Stomach (tissue), 9 donors: Measurements from ENCODE around the gene SARM1. TPM values are rescaled to one million over a fixed set of nuclear protein-coding genes. Genes with fewer than 3 reads are reported as not detected.

Experiments
- DNase-seq, 2 donors: peaks; one replicate each; pipeline versions ENCODE4 v3.0.0 to v3.0.0-alpha.2; 2013 to 2019
- H3K27ac ChIP-seq, 5 donors: fragments of 200-600 bp in 4 of 5; sonication (generic) in 4 of 5; one replicate each; pipeline ENCODE4 v1.5.1; 2013 to 2019; ENCODE audit warnings: mild to moderate bottlenecking in 1 of 5, moderate library complexity in 1 of 5
- H3K27me3 ChIP-seq, 3 donors: fragments of 200-600 bp; sonication (generic); one replicate each; pipeline ENCODE4 v1.5.1; 2017 to 2019; ENCODE audit warnings: mixed run types in 1 of 3
- H3K36me3 ChIP-seq, 4 donors: fragments of 200-600 bp; sonication (generic); 1 replicate in 3 of 4; 2 replicates in 1 of 4; pipeline ENCODE4 v1.5.1; 2016 to 2019
- H3K4me1 ChIP-seq, 4 donors: fragments of 200-600 bp; sonication (generic); one replicate each; pipeline ENCODE4 v1.5.1; 2016 to 2019
- H3K4me3 ChIP-seq, 4 donors: fragments of 200-600 bp; sonication (generic) in 3 of 4; one replicate each; pipeline ENCODE4 v1.5.1; 2016 to 2019; ENCODE audit warnings: mild to moderate bottlenecking in 1 of 4
- H3K9me3 ChIP-seq, 4 donors: fragments of 200-600 bp; sonication (generic); one replicate each; pipeline ENCODE4 v1.5.1; 2016 to 2019
- EP300 ChIP-seq: sonication (generic); formaldehyde crosslinking; IDR thresholded peaks from one replicate; pipeline ENCODE4 v1.6.1; 2017; ENCODE audit warnings: antibody characterized with exemption
- POLR2A ChIP-seq, 4 donors: fragments of 450-650 bp; IDR thresholded peaks; one replicate each; pipeline ENCODE4 v1.6.1; 2016; ENCODE audit warnings: antibody characterized with exemption in 4 of 4, control low read depth in 2 of 4, mild to moderate bottlenecking in 1 of 4, moderate library complexity in 1 of 4
- POLR2AphosphoS5 ChIP-seq, 3 donors: sonication (generic); formaldehyde crosslinking; IDR thresholded peaks; one replicate each; pipeline ENCODE4 v1.6.1; 2016; ENCODE audit warnings: antibody characterized with exemption in 3 of 3
- WGBS, 5 donors: extraction: QIAGEN DNeasy Blood & Tissue Kit in 3 of 5; methylation state at CpG; one replicate each; pipeline versions ENCODE4 v1.1.5 to v1.1.7; 2013 to 2018; 5-methylcytosine and 5-hydroxymethylcytosine counted together
- intact Hi-C: fragments of 100-400 bp; cut with DNase I; formaldehyde crosslinking; loops from one replicate; pipeline ENCODE4 v1.15.1; 2023; ENCODE audit warnings: low total_unique reads
- polyA plus RNA-seq, 3 donors: library from polyadenylated mRNA; stranded (reverse); fragments of 200-250 nt; gene quantifications; one replicate each; pipeline ENCODE4 v1.2.3, GENCODE V29; 2013
- total RNA-seq, 5 donors: library from RNA; depleted of rRNA; stranded (reverse); fragments of >200 nt; gene quantifications; one replicate each; pipeline versions ENCODE4 v1.1.0 to v1.2.3, GENCODE V29; 2014 to 2016
- TF ChIP-seq, protein P1 (sequence below), 7 experiments: fragments of 450-650 bp in 4 of 7; fragments of 200-600 bp in 3 of 7; sonication (generic) in 3 of 7; IDR thresholded peaks; one replicate each; pipeline ENCODE4 v1.5.1; 2016 to 2019; ENCODE audit warnings: antibody characterized with exemption in 7 of 7, control low read depth in 2 of 7, mild to moderate bottlenecking in 1 of 7
- donor health status: healthy with polysubstance abuse.
- donor health status: Bipolar disorder and iron deficiency.
- donor health status: healthy.

The SARM1 gene
- total and polyA plus RNA-seq, 8 donors, result 4.6 to 58.3 (median 11.7) TPM

DNA sequence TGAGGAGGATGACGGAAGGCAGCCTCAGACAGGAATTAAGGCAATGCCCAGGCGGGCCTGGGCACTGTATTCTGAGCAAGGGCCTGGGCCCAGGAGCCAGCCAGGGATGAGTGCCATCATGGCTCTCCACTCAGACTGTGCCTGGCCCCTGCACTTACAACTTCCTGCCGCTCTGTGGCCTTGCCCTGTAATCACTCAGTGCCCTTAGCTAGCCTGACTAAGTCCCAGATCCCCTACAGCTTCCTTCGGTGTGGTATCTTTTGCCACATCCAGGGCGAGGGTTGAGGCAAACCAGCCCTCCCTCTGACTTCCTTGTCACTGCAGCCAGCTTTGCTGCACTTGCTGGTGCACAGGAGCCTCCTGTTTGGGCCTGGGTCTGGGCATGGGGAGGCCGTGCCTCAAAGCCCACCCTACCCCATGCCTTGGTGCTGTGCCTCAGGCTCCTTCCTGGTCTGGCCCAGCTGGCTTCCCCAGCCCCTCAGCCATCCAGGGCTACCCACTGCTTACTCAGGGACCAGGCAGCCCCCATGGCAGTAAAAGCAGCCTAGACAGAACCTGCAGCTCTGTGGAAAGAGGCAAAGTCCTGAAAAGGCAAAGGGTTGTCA lies 25.2 kb downstream of the SARM1 start:
- DNase-seq, result no peak
- 57 to 94% (median 81%) methylated on average over 4 to 6 of the region's 6 CpGs for WGBS, 5 donors
- no peaks in the 10 kb centered on the region for H3K27me3 ChIP-seq
- H3K4me1 ChIP-seq, result peaks cover 0 to 8% (median 0%) of the 10 kb centered on the region in 4 donors
- no peaks in the 10 kb centered on the region for H3K9me3 ChIP-seq
- TF ChIP-seq, protein P1, sequence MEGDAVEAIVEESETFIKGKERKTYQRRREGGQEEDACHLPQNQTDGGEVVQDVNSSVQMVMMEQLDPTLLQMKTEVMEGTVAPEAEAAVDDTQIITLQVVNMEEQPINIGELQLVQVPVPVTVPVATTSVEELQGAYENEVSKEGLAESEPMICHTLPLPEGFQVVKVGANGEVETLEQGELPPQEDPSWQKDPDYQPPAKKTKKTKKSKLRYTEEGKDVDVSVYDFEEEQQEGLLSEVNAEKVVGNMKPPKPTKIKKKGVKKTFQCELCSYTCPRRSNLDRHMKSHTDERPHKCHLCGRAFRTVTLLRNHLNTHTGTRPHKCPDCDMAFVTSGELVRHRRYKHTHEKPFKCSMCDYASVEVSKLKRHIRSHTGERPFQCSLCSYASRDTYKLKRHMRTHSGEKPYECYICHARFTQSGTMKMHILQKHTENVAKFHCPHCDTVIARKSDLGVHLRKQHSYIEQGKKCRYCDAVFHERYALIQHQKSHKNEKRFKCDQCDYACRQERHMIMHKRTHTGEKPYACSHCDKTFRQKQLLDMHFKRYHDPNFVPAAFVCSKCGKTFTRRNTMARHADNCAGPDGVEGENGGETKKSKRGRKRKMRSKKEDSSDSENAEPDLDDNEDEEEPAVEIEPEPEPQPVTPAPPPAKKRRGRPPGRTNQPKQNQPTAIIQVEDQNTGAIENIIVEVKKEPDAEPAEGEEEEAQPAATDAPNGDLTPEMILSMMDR (IDR thresholded peaks at IDR 0.05), result no peak
- TF ChIP-seq POLR2A (IDR thresholded peaks at IDR 0.05), result no peak
- no peak for TF ChIP-seq EP300
- no peak for TF ChIP-seq POLR2AphosphoS5 (IDR thresholded peaks at IDR 0.05)
- intact Hi-C loops, result no loop called here
- peaks cover 14 to 100% (median 98%) of the 10 kb centered on the region in 4 donors for H3K36me3 ChIP-seq
- no peak overlapping the region for H3K4me3 ChIP-seq
- no peak overlapping the region for H3K27ac ChIP-seq

DNA sequence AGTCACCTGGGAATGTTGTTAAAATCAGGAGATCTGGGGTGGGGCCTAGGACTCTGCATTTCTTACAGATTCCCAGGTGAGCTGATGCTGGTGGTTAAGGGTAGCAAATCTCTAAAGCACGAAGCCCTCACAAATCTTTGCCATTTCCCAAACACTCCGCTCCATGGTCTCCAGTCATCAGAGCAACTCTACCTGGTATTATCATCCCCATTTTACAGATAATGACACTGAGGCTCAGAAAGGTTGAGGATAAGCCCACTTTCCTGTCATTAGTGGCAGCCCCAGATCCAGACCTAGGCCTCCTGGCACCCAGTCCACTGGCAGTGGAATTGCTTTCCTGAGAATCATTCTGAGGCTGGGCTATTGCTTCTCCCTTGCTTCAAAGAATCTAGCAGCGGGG lies 25.8 kb downstream of the SARM1 start:
- no peak for DNase-seq
- no peaks in the 10 kb centered on the region for H3K9me3 ChIP-seq
- H3K27me3 ChIP-seq, result no peaks in the 10 kb centered on the region
- 94 to 100% (median 98%) methylated on average over 3 of the region's 3 CpGs for WGBS, 5 donors
- H3K4me1 ChIP-seq, result peaks cover 0 to 8% (median 0%) of the 10 kb centered on the region in 4 donors
- no peak overlapping the region for H3K27ac ChIP-seq
- TF ChIP-seq EP300, result no peak
- TF ChIP-seq, protein P1 (IDR thresholded peaks at IDR 0.05), result no peak
- TF ChIP-seq POLR2AphosphoS5 (IDR thresholded peaks at IDR 0.05), result no peak
- no peak for TF ChIP-seq POLR2A (IDR thresholded peaks at IDR 0.05)
- intact Hi-C loops, result no loop called here
- H3K36me3 ChIP-seq, result peaks cover 14 to 100% (median 98%) of the 10 kb centered on the region in 4 donors
- H3K4me3 ChIP-seq, result no peak overlapping the region

DNA sequence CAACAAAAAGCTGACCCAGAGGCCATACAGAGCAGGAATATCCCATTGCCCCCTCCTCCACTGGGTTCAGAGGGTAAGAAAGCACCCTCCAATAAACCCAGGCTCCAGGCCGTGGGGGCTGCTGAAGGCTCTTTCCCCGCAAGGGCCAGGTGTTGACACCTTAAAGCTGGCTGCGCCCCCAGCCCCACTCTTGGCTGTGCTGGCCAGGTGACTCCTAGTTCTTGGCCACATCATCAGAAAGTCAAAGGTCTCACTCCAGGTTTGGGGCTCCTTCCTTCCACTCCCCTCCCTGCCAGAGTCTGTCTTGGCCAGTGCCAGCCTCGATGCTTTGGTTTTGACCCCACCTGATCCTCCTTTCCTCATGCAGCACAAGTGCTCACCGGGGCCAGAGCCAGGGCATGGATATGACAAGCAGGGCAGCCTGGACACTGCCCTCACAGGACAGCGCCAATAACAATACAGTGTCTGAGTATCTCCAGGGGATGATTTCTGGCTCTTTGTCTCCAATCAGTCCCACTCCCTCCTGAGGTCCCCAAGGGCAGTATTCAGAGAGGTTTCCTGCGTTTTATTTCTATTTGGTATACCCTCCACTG lies 26.3 kb downstream of the SARM1 start:
- no peak for TF ChIP-seq POLR2AphosphoS5 (IDR thresholded peaks at IDR 0.05)
- no peak for TF ChIP-seq EP300
- TF ChIP-seq, protein P1 (IDR thresholded peaks at IDR 0.05), result no peak
- no peak for TF ChIP-seq POLR2A (IDR thresholded peaks at IDR 0.05)
- H3K36me3 ChIP-seq, result peaks cover 11 to 100% (median 97%) of the 10 kb centered on the region in 4 donors
- H3K27ac ChIP-seq, result no peak overlapping the region
- no peak overlapping the region for H3K4me3 ChIP-seq
- 67 to 81% (median 69%) methylated on average over 7 of the region's 7 CpGs for WGBS, 5 donors
- intact Hi-C loops, result no loop called here
- no peaks in the 10 kb centered on the region for H3K9me3 ChIP-seq
- H3K27me3 ChIP-seq, result no peaks in the 10 kb centered on the region
- H3K4me1 ChIP-seq, result peaks cover 0 to 8% (median 0%) of the 10 kb centered on the region in 4 donors
- no peak for DNase-seq

DNA sequence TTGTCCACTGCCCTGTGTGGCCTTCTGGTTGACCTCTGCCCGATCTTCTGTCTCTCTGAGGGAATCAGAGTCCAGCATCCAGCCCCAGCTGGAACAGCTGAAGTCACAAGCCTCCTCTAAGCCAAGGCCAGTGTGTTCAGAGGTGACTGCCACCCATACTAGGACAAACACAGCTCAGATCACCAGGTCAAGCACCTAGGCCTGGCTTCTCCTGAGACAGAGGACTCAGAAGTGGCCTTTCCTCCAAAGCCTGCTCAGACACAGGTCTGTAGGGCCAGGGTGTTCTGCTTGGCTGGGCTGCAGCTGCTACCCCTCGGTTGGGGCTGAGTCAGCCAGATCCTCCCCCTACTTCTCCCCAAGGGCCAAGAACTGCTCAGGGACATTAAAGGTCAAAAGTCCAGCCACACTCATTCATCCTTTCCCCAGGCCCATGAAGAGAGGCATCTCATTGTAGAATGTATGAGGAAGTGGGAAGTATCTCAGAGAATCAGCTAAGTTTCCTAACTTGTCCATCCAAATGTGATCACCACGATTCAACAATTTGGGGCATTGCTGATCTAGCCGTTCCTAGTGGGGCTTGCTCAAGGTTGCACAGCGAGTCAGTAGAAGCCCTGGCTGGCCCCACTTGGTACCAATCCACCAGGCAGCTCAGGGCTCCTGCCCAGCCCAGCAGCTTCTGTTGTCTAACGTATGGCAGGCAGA lies 26.9 kb downstream of the SARM1 start:
- Histone ChIP-seq H3K9me3 (no peaks in the 10 kb centered on the region), H3K36me3 (peaks cover 8 to 97% (median 93%) of the 10 kb centered on the region in 4 donors), H3K27me3 (no peaks in the 10 kb centered on the region), H3K27ac (no peak overlapping the region), H3K4me1 (peaks cover 0 to 8% (median 0%) of the 10 kb centered on the region in 4 donors), H3K4me3 (no peak overlapping the region)
- intact Hi-C loops, result no loop called here
- WGBS, 5 donors, result 51 to 69% (median 67%) methylated on average over 6 of the region's 6 CpGs
- TF ChIP-seq POLR2AphosphoS5 (IDR thresholded peaks at IDR 0.05) (no peak), EP300 (no peak), POLR2A (IDR thresholded peaks at IDR 0.05) (no peak)
- TF ChIP-seq, protein P1 (IDR thresholded peaks at IDR 0.05), result no peak
- no peak for DNase-seq
